ENCODE measurements around the gene ABRACL.

DNA sequence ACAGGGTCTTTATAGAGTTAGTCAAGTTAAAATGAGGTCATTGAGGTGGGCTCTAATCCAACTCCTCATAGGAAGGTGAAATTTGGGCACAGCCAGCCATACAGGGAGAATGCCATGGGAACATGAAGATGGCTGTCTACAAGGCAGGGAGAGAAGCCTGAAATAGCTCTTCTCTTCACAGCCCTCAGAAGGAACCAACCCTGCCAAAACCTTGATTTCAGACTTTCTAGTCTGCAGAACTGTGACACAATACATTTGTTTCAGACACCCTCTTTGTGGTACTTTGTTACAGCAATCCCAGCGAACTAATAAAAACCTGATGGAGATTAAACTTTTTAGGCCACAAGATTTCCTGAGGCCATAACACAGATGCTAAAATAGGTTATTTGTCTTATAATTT is 63.3 kb downstream of the ABRACL start:
- TF ChIP-seq, protein P1, sequence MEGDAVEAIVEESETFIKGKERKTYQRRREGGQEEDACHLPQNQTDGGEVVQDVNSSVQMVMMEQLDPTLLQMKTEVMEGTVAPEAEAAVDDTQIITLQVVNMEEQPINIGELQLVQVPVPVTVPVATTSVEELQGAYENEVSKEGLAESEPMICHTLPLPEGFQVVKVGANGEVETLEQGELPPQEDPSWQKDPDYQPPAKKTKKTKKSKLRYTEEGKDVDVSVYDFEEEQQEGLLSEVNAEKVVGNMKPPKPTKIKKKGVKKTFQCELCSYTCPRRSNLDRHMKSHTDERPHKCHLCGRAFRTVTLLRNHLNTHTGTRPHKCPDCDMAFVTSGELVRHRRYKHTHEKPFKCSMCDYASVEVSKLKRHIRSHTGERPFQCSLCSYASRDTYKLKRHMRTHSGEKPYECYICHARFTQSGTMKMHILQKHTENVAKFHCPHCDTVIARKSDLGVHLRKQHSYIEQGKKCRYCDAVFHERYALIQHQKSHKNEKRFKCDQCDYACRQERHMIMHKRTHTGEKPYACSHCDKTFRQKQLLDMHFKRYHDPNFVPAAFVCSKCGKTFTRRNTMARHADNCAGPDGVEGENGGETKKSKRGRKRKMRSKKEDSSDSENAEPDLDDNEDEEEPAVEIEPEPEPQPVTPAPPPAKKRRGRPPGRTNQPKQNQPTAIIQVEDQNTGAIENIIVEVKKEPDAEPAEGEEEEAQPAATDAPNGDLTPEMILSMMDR (IDR thresholded peaks at IDR 0.05), result no peak
- no peak for TF ChIP-seq POLR2A (IDR thresholded peaks at IDR 0.05)

All from upper lobe of left lung (tissue), 4 donors.